T-helper 17 cell (primary cell): ENCODE results near the gene CMTM7. TPM values are rescaled to one million over a fixed set of nuclear protein-coding genes. Genes with fewer than 3 reads are reported as not detected.
A peak's percentile ranks its signal among the peaks of the same experiment; 100 is the strongest.

Experiments used
- ATAC-seq: fragments of 150-1000 bp; cut with Tn5 transposase; 2 replicates; pipeline ENCODE4 v1.10.0; 2021; ENCODE audit warnings: mild to moderate bottlenecking, moderate library complexity
- DNase-seq, 3 donors: peaks; one replicate each; pipeline versions ENCODE4 v3.0.0 to v3.0.0-alpha.2; 2020 to 2021
- H3K9me3 ChIP-seq: one replicate; pipeline ENCODE4 v1.7.0; 2013; ENCODE audit warnings: low read length, mild to moderate bottlenecking; ENCODE audit not compliant: control insufficient read depth, poor library complexity, severe bottlenecking
- H3K27ac Mint-ChIP-seq: one replicate; pipeline ENCODE4 v1.8.0; 2022; ENCODE audit warnings: mild to moderate bottlenecking, moderate library complexity, mixed read lengths
- H3K27me3 Mint-ChIP-seq: one replicate; pipeline ENCODE4 v1.8.0; 2022; ENCODE audit warnings: mixed read lengths
- H3K36me3 Mint-ChIP-seq: one replicate; pipeline ENCODE4 v1.8.0; 2022; ENCODE audit warnings: low read depth, mixed read lengths
- H3K4me1 Mint-ChIP-seq: one replicate; pipeline ENCODE4 v1.8.0; 2022; ENCODE audit warnings: mild to moderate bottlenecking, mixed read lengths
- H3K4me3 Mint-ChIP-seq: one replicate; pipeline ENCODE4 v1.8.0; 2022; ENCODE audit warnings: mild to moderate bottlenecking, moderate library complexity, mixed read lengths
- total RNA-seq, 4 donors: library from RNA in 2 of 4; stranded (reverse) in 2 of 4; gene quantifications; one replicate each; pipeline ENCODE4 v1.2.3 and lab custom pipeline; 2022 to 2026

CMTM7 gene
- total RNA-seq, 2 donors from 2014 or later: 38.5 to 45.3 TPM

DNA sequence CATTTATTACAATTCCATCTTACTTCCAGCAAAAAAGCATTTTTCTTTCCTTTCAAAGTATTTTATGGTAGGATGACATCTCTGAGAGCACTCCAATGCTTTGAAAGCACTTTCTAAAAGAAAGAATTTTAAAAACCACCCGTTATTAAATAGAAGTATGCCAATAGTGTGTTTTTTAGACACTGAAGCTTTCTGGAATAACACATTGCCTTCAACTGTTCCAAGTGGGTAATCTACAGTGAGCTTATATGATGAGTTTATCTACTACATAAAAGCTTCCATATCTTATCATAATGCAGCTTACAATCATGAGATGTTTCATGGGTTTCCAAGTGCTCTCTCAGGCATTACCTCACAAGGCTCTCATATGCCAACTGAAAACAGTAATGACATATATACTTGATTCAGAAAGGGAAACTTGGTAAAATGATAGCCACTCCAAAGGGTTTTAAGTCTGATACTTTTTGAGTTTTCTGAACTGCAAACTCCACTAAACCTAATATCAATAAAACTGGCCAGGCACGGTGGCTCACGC lies 96.9 kb downstream of the CMTM7 start:
- no peaks in the 10 kb centered on the region for H3K9me3 ChIP-seq
- DNase-seq (no peak), ATAC-seq (no peak)
- peaks cover 8% of the 10 kb centered on the region for H3K36me3 Mint-ChIP-seq
- H3K4me3 Mint-ChIP-seq: no peak overlapping the region
- H3K4me1 Mint-ChIP-seq: peaks cover 14% of the 10 kb centered on the region
- H3K27ac Mint-ChIP-seq: peak overlapping the region; percentile 48
- H3K27me3 Mint-ChIP-seq: no peaks in the 10 kb centered on the region

- no peaks in the 10 kb centered on the region for H3K9me3 ChIP-seq
- Mint-ChIP-seq H3K36me3 (peaks cover 3% of the 10 kb centered on the region), H3K4me3 (no peak overlapping the region), H3K27me3 (no peaks in the 10 kb centered on the region), H3K27ac (no peak overlapping the region), H3K4me1 (peaks cover 17% of the 10 kb centered on the region)
- no peak for ATAC-seq
- no peak for DNase-seq
Measured at GRCh38 chr3:32492684-32493436, 101.2 kb downstream of the CMTM7 start.

DNA sequence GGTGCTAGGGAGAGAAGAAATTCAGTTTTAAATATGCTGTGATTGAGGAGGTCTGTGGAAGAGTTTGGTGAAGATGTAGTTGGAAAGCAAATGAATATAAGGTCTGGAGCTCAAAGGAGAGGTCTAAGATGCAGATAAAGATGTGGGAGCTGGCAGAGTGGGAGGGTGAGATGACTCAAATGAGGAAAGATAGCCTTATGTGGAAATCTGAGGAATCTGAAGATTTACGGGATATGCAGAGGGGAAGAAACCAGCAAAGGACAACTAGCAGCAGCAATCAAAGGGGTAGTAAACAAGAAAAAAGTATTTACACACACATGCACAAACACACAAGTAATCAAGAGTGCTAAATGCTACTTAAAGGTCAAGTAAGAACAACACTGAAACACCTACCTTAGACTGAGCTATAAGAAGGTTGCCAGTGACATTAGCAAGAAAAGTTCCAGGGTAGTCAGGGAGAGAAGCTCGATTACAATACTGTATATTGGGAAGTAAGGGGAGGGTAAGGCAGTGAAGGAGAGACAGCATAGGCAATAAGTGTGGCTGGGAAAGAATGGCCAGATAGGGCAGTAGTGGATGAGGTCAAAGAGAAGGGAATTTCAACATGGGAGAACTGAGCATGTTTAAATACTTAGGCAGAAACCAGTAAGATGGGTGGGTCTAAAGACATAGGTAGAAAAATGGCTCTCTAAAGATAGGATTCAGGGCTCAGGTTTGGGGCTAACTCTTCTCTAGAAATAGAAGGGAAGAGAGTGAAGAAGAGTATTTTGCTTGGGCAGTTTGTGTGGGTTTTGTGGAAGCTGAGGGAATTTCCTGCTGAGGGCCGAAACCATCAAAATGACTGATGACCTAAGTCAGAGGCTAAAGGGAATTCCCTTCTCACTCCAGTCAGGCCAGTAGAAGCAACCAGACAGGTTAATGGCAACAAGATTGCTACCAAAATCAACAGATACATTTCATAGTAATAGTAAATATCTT lies 102.1 kb downstream of the CMTM7 start:
- DNase-seq: no peak
- H3K9me3 ChIP-seq: no peaks in the 10 kb centered on the region
- ATAC-seq: no peak
- H3K36me3 Mint-ChIP-seq: peaks cover 3% of the 10 kb centered on the region
- H3K4me1 Mint-ChIP-seq: peaks cover 21% of the 10 kb centered on the region
- H3K4me3 Mint-ChIP-seq: no peak overlapping the region
- H3K27me3 Mint-ChIP-seq: no peaks in the 10 kb centered on the region
- H3K27ac Mint-ChIP-seq: no peak overlapping the region

DNA sequence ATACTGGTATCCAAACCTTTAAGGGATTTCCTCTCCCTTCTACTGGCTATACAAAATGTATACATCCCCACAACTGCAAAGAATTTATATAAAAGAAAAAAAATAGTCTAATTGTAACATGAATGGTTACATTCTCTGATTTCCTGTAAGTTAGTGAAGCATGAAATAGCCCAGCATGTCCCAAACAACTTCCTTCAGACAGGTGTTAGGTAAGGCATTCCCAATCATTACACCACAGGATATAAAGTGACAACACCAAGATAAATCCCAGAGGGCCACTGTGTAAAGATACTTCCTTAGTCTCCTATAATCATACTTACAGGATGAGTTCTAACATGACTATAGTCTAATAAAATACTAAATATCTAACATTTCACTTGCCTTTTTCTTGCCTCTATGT lies 103.4 kb downstream of the CMTM7 start:
- DNase-seq (no peak), ATAC-seq (no peak)
- Mint-ChIP-seq H3K27ac (peak overlapping the region; percentile 89), H3K4me3 (peak overlapping the region; percentile 21), H3K27me3 (no peaks in the 10 kb centered on the region), H3K4me1 (peaks cover 26% of the 10 kb centered on the region), H3K36me3 (peaks cover 3% of the 10 kb centered on the region)
- H3K9me3 ChIP-seq: no peaks in the 10 kb centered on the region

- peak overlapping the region; percentile 21 for H3K4me3 Mint-ChIP-seq
- no peak for DNase-seq
- no peak for ATAC-seq
- no peaks in the 10 kb centered on the region for H3K9me3 ChIP-seq
- no peaks in the 10 kb centered on the region for H3K27me3 Mint-ChIP-seq
- H3K36me3 Mint-ChIP-seq: peaks cover 3% of the 10 kb centered on the region
- H3K27ac Mint-ChIP-seq: peak overlapping the region; percentile 89
- peaks cover 31% of the 10 kb centered on the region for H3K4me1 Mint-ChIP-seq
Measured at GRCh38 chr3:32495609-32496008, 104.0 kb downstream of the CMTM7 start.

DNA sequence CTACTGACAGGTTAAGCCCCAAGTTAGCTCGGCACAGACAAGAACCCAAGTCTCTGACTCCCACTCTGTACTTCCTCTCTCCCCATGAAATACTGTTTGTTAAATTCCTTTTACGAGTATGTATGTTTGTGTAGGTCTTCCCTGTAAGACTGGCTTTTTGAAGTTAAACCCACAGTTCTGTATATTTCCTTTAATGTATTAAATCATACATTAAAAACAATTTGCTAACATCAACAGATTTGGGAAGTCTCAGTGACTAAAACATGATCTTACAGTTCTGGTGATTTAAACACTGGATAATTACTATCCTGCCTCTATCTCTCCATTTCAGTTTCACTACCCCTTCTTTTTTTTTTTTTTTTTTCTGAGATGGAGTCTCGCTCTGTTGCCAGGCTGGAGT lies 106.6 kb downstream of the CMTM7 start:
- no peak for ATAC-seq
- H3K4me3 Mint-ChIP-seq: peak overlapping the region; percentile 57
- H3K36me3 Mint-ChIP-seq: peaks cover 10% of the 10 kb centered on the region
- H3K9me3 ChIP-seq: no peaks in the 10 kb centered on the region
- H3K27me3 Mint-ChIP-seq: no peaks in the 10 kb centered on the region
- H3K27ac Mint-ChIP-seq: peak overlapping the region; percentile 89
- H3K4me1 Mint-ChIP-seq: peaks cover 42% of the 10 kb centered on the region
- no peak for DNase-seq

DNA sequence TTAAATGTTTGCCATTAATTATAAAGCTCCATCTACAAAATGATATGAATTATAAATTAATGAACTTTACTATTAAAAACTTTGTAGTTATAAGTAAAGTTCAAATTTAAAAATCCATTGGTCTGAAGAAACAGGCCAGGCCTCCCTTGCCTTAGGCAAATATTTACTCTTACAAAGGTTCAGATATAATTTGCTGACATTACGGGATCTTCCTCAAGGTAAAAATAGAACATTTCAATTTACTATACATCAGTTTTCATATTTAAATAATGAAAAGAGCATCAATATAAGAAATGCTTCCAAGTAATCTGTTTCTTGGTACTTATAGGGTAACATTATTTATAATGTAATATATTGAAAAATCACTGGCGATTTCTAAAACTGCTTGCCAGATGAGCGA lies 107.3 kb downstream of the CMTM7 start:
- Mint-ChIP-seq H3K4me3 (no peak overlapping the region), H3K36me3 (peaks cover 10% of the 10 kb centered on the region), H3K4me1 (peaks cover 43% of the 10 kb centered on the region), H3K27ac (peak overlapping the region; percentile 99), H3K27me3 (no peaks in the 10 kb centered on the region)
- no peak for ATAC-seq
- no peaks in the 10 kb centered on the region for H3K9me3 ChIP-seq
- no peak for DNase-seq

DNA sequence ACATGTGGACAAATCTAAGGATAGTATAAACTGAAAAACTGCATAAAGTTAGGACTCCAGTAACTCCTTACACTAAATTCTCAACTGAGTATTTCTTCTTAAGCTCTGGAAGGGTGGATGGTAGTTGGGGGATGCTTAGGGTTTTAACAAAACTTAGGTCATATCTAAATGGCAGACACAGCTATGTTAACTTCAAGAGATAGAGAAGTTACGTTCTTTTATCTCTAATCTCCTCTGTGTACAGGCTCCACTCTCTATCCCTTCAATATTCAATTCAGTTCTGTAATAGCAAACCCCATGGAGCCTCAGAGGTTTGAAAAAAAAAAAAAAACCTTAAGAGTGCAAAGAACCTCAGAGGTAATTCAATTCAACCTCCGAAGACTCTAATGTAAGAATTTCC lies 107.9 kb downstream of the CMTM7 start:
- no peak for DNase-seq
- no peaks in the 10 kb centered on the region for H3K9me3 ChIP-seq
- Mint-ChIP-seq H3K27me3 (no peaks in the 10 kb centered on the region), H3K4me3 (peak overlapping the region; percentile 31), H3K36me3 (peaks cover 10% of the 10 kb centered on the region), H3K27ac (peak overlapping the region; percentile 99), H3K4me1 (peaks cover 45% of the 10 kb centered on the region)
- no peak for ATAC-seq

DNA sequence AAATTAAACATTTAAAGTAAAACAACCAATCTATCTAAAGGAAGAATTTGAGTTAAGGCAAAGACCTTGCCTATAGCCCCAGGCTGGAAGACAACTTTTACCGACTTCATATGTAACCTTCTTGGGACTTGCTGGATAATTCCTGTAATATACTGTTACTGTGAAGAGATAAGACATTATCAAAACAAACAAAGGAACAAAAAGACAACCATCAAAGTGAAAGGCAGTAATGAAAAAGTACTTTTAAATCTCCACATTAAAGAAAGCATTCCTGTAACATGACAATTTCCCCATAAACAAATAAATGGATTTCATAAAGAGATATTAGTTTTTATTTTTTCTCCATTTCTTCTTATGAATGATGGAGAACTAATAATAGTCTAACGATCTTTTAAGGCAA lies 108.6 kb downstream of the CMTM7 start:
- H3K4me3 Mint-ChIP-seq: peak overlapping the region; percentile 99
- H3K9me3 ChIP-seq: no peaks in the 10 kb centered on the region
- H3K36me3 Mint-ChIP-seq: peaks cover 10% of the 10 kb centered on the region
- peak overlapping the region; percentile 99 for H3K27ac Mint-ChIP-seq
- H3K4me1 Mint-ChIP-seq: peaks cover 45% of the 10 kb centered on the region
- ATAC-seq (no peak), DNase-seq (no peak)
- H3K27me3 Mint-ChIP-seq: no peaks in the 10 kb centered on the region

GRCh38 chr3:32500880-32501782 lies 109.5 kb downstream of the CMTM7 start:
- H3K9me3 ChIP-seq: no peaks in the 10 kb centered on the region
- Mint-ChIP-seq H3K4me1 (peaks cover 39% of the 10 kb centered on the region), H3K27me3 (no peaks in the 10 kb centered on the region), H3K36me3 (peaks cover 10% of the 10 kb centered on the region), H3K27ac (peak overlapping the region; percentile 99), H3K4me3 (peak overlapping the region; percentile 99)
- ATAC-seq (no peak), DNase-seq (no peak)

- no peaks in the 10 kb centered on the region for H3K9me3 ChIP-seq
- peak overlapping the region; percentile 99 for H3K4me3 Mint-ChIP-seq
- ATAC-seq (peak; percentile 5), DNase-seq (no peak)
- H3K27ac Mint-ChIP-seq: peak overlapping the region; percentile 99
- peaks cover 33% of the 10 kb centered on the region for H3K4me1 Mint-ChIP-seq
- no peaks in the 10 kb centered on the region for H3K27me3 Mint-ChIP-seq
- H3K36me3 Mint-ChIP-seq: peaks cover 8% of the 10 kb centered on the region
Measured at GRCh38 chr3:32501783-32502117, 110.1 kb downstream of the CMTM7 start.

DNA sequence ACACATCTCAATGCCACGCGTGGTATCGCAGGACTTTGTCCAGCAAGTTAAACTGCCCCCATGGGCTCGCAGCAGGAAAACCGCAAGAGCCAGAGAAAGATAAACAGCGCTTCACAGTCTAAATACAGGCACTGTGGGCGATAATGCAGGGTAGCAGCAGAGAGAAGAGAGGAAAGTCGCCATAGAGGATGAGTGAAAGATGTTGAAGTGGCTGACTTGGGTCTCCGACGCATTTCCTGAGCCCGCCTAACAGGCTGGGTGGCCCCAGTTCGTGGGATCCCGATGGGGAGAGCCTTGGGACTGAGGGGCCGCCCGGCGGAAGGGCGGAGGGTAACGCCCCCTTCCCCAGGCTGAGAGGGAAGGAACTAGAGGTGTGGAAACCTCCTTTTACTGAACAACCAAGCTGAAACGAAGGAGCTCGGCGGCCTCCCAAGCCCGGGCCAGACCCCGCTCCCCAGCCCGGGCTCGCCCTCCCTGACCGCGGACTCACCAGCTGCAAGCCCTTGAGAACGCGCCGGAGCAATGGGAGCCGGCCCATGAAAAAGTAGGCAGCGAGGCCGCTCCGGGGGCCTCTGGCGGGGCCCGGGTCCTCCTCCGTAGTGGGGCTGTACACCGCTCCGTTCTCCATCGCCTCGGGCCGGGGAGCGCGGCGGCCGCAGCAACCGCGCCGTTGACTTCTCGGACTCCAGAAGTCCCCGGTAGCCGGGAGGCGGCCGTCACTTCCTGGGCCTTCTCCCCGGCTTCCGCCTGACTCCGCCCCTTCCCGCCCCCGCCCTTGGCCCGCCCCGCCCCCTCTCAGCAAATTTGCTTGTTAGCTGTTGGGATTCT lies 110.7 kb downstream of the CMTM7 start, which contains the start of gene CMTM6:
Gene CMTM6 (minus strand): TSS at position 735 of the 828 bp plus-strand sequence. CDS start 107 bp downstream, at position 628.
- H3K27ac Mint-ChIP-seq: peak within 1 kb of the TSS; percentile 99
- no peaks in the 10 kb centered on the region for H3K27me3 Mint-ChIP-seq
- H3K4me1 Mint-ChIP-seq: peaks cover 30% of the 10 kb centered on the region
- H3K36me3 Mint-ChIP-seq: peaks cover 7% of the 10 kb centered on the region
- peak; percentile 59 to 79 (median 72) for DNase-seq
- peak within 1 kb of the TSS; percentile 99 for H3K4me3 Mint-ChIP-seq
- ATAC-seq: peak; percentile 79
- no peaks in the 10 kb centered on the region for H3K9me3 ChIP-seq
